IMR-90 (cell line): ENCODE measurements around the gene RASSF5. TPM values are rescaled to one million over a fixed set of nuclear protein-coding genes. Genes with fewer than 3 reads are reported as not detected.

Experiments
- ATAC-seq: fragments of 200-7000 bp; cut with Tn5 transposase; 2 replicates; pipeline ENCODE4 v1.9.1; 2020; ENCODE audit warnings: low read depth, mild to moderate bottlenecking, moderate library complexity
- BruUV-seq: library from RNA; stranded (reverse); fragments of 400-500 nt; replicated peaks from 2 replicates; lab custom pipeline; 2021; lab: Mats Ljungman, UMichigan
- CTCF ChIA-PET: fragments of 300-600 bp; formaldehyde crosslinking; extraction: SDS; loops from one replicate; lab custom pipeline; 2021; ENCODE audit warnings: antibody characterized with exemption; lab: Yijun Ruan, JAX
- POLR2A ChIA-PET: fragments of 300-600 bp; sonication (Branson Sonifier 250); formaldehyde crosslinking; loops from one replicate; lab custom pipeline; 2022; ENCODE audit warnings: antibody characterized with exemption; ENCODE audit not compliant: unreplicated experiment; lab: Charles Lee
- DNase-seq: peaks from one replicate; pipeline ENCODE4 v3.0.0; 2013
- H2AFZ ChIP-seq: replicated peaks from 2 replicates; pipeline ENCODE3; 2013; ENCODE audit warnings: low read length, mild to moderate bottlenecking; ENCODE audit not compliant: poor library complexity
- H2AK5ac ChIP-seq: 2 replicates; pipeline ENCODE4 v1.6.1; 2013; ENCODE audit warnings: low read depth, low read length, inconsistent platforms
- H2AK9ac ChIP-seq: replicated peaks from 2 replicates; pipeline ENCODE3; 2013; ENCODE audit warnings: mild to moderate bottlenecking, low read depth, low read length, moderate library complexity; ENCODE audit not compliant: poor library complexity
- H2BK120ac ChIP-seq: 2 replicates; pipeline ENCODE4 v1.6.1; 2013; ENCODE audit warnings: low read depth, low read length, inconsistent platforms
- H2BK15ac ChIP-seq: 3 replicates; pipeline ENCODE4 v1.6.1; 2013; ENCODE audit warnings: low read depth, low read length, inconsistent platforms
- H2BK20ac ChIP-seq: 2 replicates; pipeline ENCODE4 v1.6.1; 2013; ENCODE audit warnings: low read depth, mild to moderate bottlenecking, inconsistent platforms, low read length, moderate library complexity
- H2BK5ac ChIP-seq: 2 replicates; pipeline ENCODE4 v1.6.1; 2013; ENCODE audit warnings: mild to moderate bottlenecking, low read depth, low read length, inconsistent platforms; ENCODE audit not compliant: poor library complexity, severe bottlenecking
- H3K14ac ChIP-seq: replicated peaks from 2 replicates; pipeline ENCODE4 v1.6.1; 2013; ENCODE audit warnings: low read depth, low read length, inconsistent platforms
- H3K18ac ChIP-seq: 2 replicates; pipeline ENCODE4 v1.6.1; 2013; ENCODE audit warnings: low read depth, low read length, control low read depth
- H3K23ac ChIP-seq: 2 replicates; pipeline ENCODE4 v1.6.1; 2013; ENCODE audit warnings: low read depth, low read length, inconsistent platforms
- H3K27ac ChIP-seq: 2 replicates; pipeline ENCODE4 v1.5.1; 2013; ENCODE audit warnings: mild to moderate bottlenecking, control low read depth, low read length; ENCODE audit not compliant: insufficient read depth
- H3K27me3 ChIP-seq: 2 replicates; pipeline ENCODE4 v1.6.1; 2013; ENCODE audit warnings: low read length; ENCODE audit not compliant: control insufficient read depth, insufficient read depth
- H3K36me3 ChIP-seq: 2 replicates; pipeline ENCODE4 v1.6.1; 2013; ENCODE audit warnings: low read length, mixed read lengths; ENCODE audit not compliant: control insufficient read depth, insufficient read depth
- H3K4ac ChIP-seq: 2 replicates; pipeline ENCODE4 v1.6.1; 2013; ENCODE audit warnings: low read depth, low read length, inconsistent platforms
- H3K4me1 ChIP-seq: 2 replicates; pipeline ENCODE4 v1.6.1; 2013; ENCODE audit warnings: low read length, mixed read lengths; ENCODE audit not compliant: control insufficient read depth, insufficient read depth
- H3K4me2 ChIP-seq: 2 replicates; pipeline ENCODE4 v1.6.1; 2013; ENCODE audit warnings: low read depth, mild to moderate bottlenecking, control low read depth, low read length, moderate library complexity
- H3K4me3 ChIP-seq: 2 replicates; pipeline ENCODE4 v1.5.1; 2013; ENCODE audit warnings: low read depth, mild to moderate bottlenecking, control low read depth, low read length, moderate library complexity; ENCODE audit not compliant: insufficient read depth
- H3K56ac ChIP-seq: 2 replicates; pipeline ENCODE4 v1.6.1; 2013; ENCODE audit warnings: low read length, inconsistent platforms; ENCODE audit not compliant: insufficient read depth; ENCODE audit errors: extremely low read depth
- H3K79me1 ChIP-seq, 2 experiments: 2 replicates each; pipeline ENCODE4 v1.6.1; 2013; ENCODE audit warnings: low read length in 2 of 2, inconsistent platforms in 1 of 2, low read depth in 1 of 2
- H3K9ac ChIP-seq: 2 replicates; pipeline ENCODE4 v1.6.1; 2013; ENCODE audit warnings: low read depth, low read length, control low read depth
- H3K9me1 ChIP-seq: 2 replicates; pipeline ENCODE4 v1.6.1; 2013; ENCODE audit warnings: low read length, inconsistent platforms; ENCODE audit not compliant: insufficient read depth
- H3K9me3 ChIP-seq: 2 replicates; pipeline ENCODE4 v1.6.1; 2013; ENCODE audit warnings: low read length; ENCODE audit not compliant: control insufficient read depth, insufficient read depth
- H4K20me1 ChIP-seq: 2 replicates; pipeline ENCODE4 v1.6.1; 2013; ENCODE audit warnings: low read length, inconsistent platforms; ENCODE audit not compliant: insufficient read depth
- H4K5ac ChIP-seq: 2 replicates; pipeline ENCODE4 v1.6.1; 2013; ENCODE audit warnings: mild to moderate bottlenecking, low read depth, low read length, control low read depth
- H4K8ac ChIP-seq, 2 experiments: 2 replicates each; pipeline ENCODE4 v1.6.1; 2013; ENCODE audit warnings: low read depth in 2 of 2, low read length in 2 of 2, control low read depth in 1 of 2, inconsistent platforms in 1 of 2
- H4K91ac ChIP-seq: 2 replicates; pipeline ENCODE4 v1.6.1; 2013; ENCODE audit warnings: low read depth, low read length, inconsistent platforms; ENCODE audit not compliant: insufficient read depth
- BHLHE40 ChIP-seq: fragments of 150-350 bp; IDR thresholded peaks from 2 replicates; pipeline ENCODE4 v1.6.1; 2016; ENCODE audit warnings: mild to moderate bottlenecking, low read depth, low read length
- CEBPB ChIP-seq: IDR thresholded peaks from 2 replicates; pipeline ENCODE4 v1.6.1; 2012; ENCODE audit warnings: low read depth, low read length, improper control_type of control experiment
- CHD1 ChIP-seq: IDR thresholded peaks from 2 replicates; pipeline ENCODE4 v1.6.1; 2012; ENCODE audit warnings: low read depth, low read length, improper control_type of control experiment
- MAFK ChIP-seq: IDR thresholded peaks from 2 replicates; pipeline ENCODE4 v1.6.1; 2012; ENCODE audit warnings: low read depth, low read length, improper control_type of control experiment
- MAZ ChIP-seq: IDR thresholded peaks from 2 replicates; pipeline ENCODE4 v1.6.1; 2012; ENCODE audit warnings: low read depth, mild to moderate bottlenecking, low read length, improper control_type of control experiment, moderate library complexity, borderline replicate concordance
- POLR2A ChIP-seq: IDR thresholded peaks from 2 replicates; pipeline ENCODE4 v1.6.1; 2012; ENCODE audit warnings: mild to moderate bottlenecking, low read depth, low read length
- RAD21 ChIP-seq: IDR thresholded peaks from 2 replicates; pipeline ENCODE4 v1.6.1; 2012; ENCODE audit warnings: low read length, improper control_type of control experiment
- RFX5 ChIP-seq: IDR thresholded peaks from 2 replicates; pipeline ENCODE4 v1.8.0; 2012; ENCODE audit warnings: low read depth, mild to moderate bottlenecking, low read length, moderate library complexity
- SMC3 ChIP-seq: fragments of 150-350 bp; IDR thresholded peaks from 2 replicates; pipeline ENCODE4 v1.6.1; 2016; ENCODE audit warnings: low read depth, mild to moderate bottlenecking, antibody characterized with exemption, low read length, moderate library complexity
- WGBS, 2 experiments: methylation state at CpG; one replicate each; pipeline versions ENCODE4 v1.1.5 to v1.1.7; 2013; ENCODE audit warnings: missing lambda C conversion rate in 2 of 2; ENCODE audit not compliant: insufficient read length in 1 of 2; ENCODE audit errors: extremely low coverage in 2 of 2; 5-methylcytosine and 5-hydroxymethylcytosine counted together
- dilution Hi-C: fragments of 300-500 bp; cut with HindIII; formaldehyde crosslinking; loops from one replicate; pipeline ENCODE4 v1.14.3; 2018; ENCODE audit warnings: low sequenced_read_pairs; ENCODE audit not compliant: unreplicated experiment
- in situ Hi-C: fragments of 300-500 bp; cut with MboI; formaldehyde crosslinking; loops from 3 replicates; pipeline ENCODE4 v1.14.3; 2019; ENCODE audit warnings: low sequenced_read_pairs, inconsistent platforms, mixed read lengths
- intact Hi-C: fragments of 100-400 bp; cut with micrococcal nuclease; formaldehyde crosslinking; loops from 2 replicates; pipeline ENCODE4 v1.10.0; 2022
- polyA plus RNA-seq, 3 experiments: library from polyadenylated mRNA; depleted of rRNA; stranded (reverse); fragments of >200 nt; gene quantifications; 2 replicates each; pipeline ENCODE4 v1.2.3, GENCODE V29; 2012; ENCODE audit warnings: low replicate concordance in 1 of 3
- total RNA-seq: library from RNA; depleted of rRNA; stranded (reverse); fragments of >200 nt; gene quantifications from 2 replicates; pipeline ENCODE4 v1.2.3, GENCODE V29; 2012
- TF ChIP-seq, protein P1 (sequence below): fragments of 150-350 bp; IDR thresholded peaks from 2 replicates; pipeline ENCODE4 v1.6.1; 2017; ENCODE audit warnings: mild to moderate bottlenecking, antibody characterized with exemption, low read length, low read depth
- TF ChIP-seq, protein P2 (sequence below): conservative IDR thresholded peaks from 2 replicates; pipeline ENCODE4 v1.5.1; 2012; ENCODE audit warnings: mild to moderate bottlenecking, low read depth, low read length, improper control_type of control experiment
- TF ChIP-seq, protein P3 (sequence below): fragments of 150-350 bp; IDR thresholded peaks from 2 replicates; pipeline ENCODE4 v1.6.1; 2016; ENCODE audit warnings: low read depth, mild to moderate bottlenecking, low read length, moderate library complexity, borderline replicate concordance

RASSF5 gene
- total and polyA plus RNA-seq, 2 of the 4 experiments (the other 2 are of a cell fraction) = 0.18 to 1.1 TPM

DNA sequence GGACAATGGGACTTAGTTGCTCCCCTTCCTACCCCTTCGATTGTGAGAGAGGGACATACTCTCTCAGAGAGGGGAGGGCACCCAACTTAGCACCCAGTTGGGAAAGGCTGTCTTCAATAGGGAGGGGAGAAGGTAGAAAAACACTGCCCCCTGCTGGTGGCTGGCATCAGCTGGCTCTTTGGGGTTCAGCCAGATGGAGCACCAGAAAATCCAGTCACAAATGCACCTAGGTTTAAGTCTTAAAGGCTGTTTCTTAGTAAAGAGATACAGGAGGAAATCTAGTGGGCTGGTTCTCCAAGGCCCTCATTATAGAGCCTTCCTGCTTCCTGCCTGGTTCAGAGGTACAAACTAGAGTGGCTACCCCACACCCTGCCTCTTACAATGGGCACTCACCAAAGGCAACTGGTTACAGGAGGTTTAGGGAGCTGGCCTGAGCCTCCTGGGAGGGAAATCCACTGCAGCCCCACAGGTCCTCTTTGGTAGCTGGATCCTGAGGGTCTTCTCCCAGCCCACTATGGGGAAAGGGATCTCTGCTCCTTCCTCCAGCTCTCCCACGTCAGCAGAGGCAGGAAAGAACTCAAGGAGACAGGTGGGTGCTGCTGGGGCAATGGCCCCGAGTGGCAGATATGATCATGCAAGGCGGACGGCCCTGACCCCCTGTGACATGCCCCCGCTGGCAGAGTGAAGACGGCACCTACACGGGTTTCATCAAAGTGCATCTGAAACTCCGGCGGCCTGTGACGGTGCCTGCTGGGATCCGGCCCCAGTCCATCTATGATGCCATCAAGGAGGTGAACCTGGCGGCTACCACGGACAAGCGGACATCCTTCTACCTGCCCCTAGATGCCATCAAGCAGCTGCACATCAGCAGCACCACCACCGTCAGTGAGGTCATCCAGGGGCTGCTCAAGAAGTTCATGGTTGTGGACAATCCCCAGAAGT, 76.6 kb downstream of the RASSF5 start (continued):
- TF ChIP-seq, protein P1, sequence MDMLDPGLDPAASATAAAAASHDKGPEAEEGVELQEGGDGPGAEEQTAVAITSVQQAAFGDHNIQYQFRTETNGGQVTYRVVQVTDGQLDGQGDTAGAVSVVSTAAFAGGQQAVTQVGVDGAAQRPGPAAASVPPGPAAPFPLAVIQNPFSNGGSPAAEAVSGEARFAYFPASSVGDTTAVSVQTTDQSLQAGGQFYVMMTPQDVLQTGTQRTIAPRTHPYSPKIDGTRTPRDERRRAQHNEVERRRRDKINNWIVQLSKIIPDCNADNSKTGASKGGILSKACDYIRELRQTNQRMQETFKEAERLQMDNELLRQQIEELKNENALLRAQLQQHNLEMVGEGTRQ = no peak

DNA sequence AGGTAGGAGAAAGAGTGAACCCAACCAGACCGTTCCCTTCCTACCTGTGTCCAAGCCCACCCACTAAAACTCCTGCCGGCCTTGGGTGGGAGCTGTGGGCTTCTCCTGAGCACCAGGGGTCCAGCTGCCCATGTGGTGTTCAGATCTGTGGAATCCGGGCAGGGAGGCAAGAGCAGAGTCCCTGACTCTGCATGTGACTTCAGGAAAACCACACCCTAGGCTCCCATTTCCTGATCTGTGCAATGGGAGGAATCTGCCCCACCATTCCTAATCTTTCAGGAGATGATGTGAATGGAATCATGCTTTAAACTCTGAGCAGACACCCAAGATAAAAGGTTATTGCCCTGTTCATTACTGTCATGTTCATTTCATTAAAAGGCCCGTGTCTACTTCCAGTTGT, 77.4 kb downstream of the RASSF5 start:
- Histone ChIP-seq H3K9me1 (peaks cover 8% of the 10 kb centered on the region; the same call in 1 of the 2 replicates), H3K4me3 (no peak overlapping the region), H3K27me3 (no peaks in the 10 kb centered on the region), H2AK5ac (no peak overlapping the region), H3K27ac (no peak overlapping the region), H3K79me1 (peaks cover 0 to 6% of the 10 kb centered on the region in 2 experiments; a peak in 1 of 4 replicates), H2BK5ac (no peak overlapping the region), H2BK15ac (no peak overlapping the region), H4K8ac (no peak overlapping the region), H2BK20ac (no peak overlapping the region), H3K4ac (no peak overlapping the region), H3K4me2 (no peak overlapping the region), H3K23ac (no peak overlapping the region), H2AK9ac (no peak overlapping the region), H3K56ac (no peak overlapping the region), H4K5ac (no peak overlapping the region), H3K9ac (no peak overlapping the region), H2AFZ (no peak overlapping the region), H3K4me1 (peaks cover 13% of the 10 kb centered on the region), H4K91ac (no peak overlapping the region), H3K14ac (no peak overlapping the region), H3K9me3 (no peaks in the 10 kb centered on the region), H2BK120ac (no peak overlapping the region), H4K20me1 (no peaks in the 10 kb centered on the region), H3K36me3 (peaks cover 2% of the 10 kb centered on the region; the same call in 1 of the 2 replicates), H3K18ac (no peak overlapping the region)
- ATAC-seq = no peak
- dilution Hi-C loops = no loop called here
- ChIA-PET CTCF (interaction anchor here (0.9 to 2.3 kb wide), 4 partner anchors 40 to 94 kb away, joined by 3 to 15 read pairs (median 6); no protein-coding TSS in a partner anchor), POLR2A (no interaction called here)
- in situ Hi-C loops = loop anchor here (5.0 kb wide), 2 partner anchors 37 to 97 kb away; no protein-coding TSS in a partner anchor
- 86% methylated on average over 1 of the region's 4 CpGs; no CpG with 5 or more reads in 1 of the 2 experiments for WGBS, 2 experiments
- DNase-seq = no peak
- no TSS peak for BruUV-seq
- intact Hi-C loops = no loop called here
- TF ChIP-seq CEBPB (no peak), MAZ (no peak), MAFK (no peak), SMC3 (no peak), BHLHE40 (no peak), RAD21 (no peak), POLR2A (no peak), CHD1 (no peak), RFX5 (no peak)
- TF ChIP-seq, protein P2, sequence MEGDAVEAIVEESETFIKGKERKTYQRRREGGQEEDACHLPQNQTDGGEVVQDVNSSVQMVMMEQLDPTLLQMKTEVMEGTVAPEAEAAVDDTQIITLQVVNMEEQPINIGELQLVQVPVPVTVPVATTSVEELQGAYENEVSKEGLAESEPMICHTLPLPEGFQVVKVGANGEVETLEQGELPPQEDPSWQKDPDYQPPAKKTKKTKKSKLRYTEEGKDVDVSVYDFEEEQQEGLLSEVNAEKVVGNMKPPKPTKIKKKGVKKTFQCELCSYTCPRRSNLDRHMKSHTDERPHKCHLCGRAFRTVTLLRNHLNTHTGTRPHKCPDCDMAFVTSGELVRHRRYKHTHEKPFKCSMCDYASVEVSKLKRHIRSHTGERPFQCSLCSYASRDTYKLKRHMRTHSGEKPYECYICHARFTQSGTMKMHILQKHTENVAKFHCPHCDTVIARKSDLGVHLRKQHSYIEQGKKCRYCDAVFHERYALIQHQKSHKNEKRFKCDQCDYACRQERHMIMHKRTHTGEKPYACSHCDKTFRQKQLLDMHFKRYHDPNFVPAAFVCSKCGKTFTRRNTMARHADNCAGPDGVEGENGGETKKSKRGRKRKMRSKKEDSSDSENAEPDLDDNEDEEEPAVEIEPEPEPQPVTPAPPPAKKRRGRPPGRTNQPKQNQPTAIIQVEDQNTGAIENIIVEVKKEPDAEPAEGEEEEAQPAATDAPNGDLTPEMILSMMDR = no peak
- TF ChIP-seq, protein P3, sequence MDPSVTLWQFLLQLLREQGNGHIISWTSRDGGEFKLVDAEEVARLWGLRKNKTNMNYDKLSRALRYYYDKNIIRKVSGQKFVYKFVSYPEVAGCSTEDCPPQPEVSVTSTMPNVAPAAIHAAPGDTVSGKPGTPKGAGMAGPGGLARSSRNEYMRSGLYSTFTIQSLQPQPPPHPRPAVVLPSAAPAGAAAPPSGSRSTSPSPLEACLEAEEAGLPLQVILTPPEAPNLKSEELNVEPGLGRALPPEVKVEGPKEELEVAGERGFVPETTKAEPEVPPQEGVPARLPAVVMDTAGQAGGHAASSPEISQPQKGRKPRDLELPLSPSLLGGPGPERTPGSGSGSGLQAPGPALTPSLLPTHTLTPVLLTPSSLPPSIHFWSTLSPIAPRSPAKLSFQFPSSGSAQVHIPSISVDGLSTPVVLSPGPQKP = no peak
